ENCODE data around the gene NUDT4. TPM values are rescaled to one million over a fixed set of nuclear protein-coding genes. Genes with fewer than 3 reads are reported as not detected.
A peak's percentile ranks its signal among the peaks of the same experiment; 100 is the strongest.
"Not testable (repeated sequence)": the region's sequence is repeated elsewhere in the genome, so short reads cannot be mapped to it uniquely, and the experiment has no call there.

Gene NUDT4
- total RNA-seq, 1 donor from 2014 or later: 117 TPM

- peaks cover 0 to 4% of the 10 kb centered on the region in 2 donors for H3K4me1 ChIP-seq
- H3K27me3 ChIP-seq: no peaks in the 10 kb centered on the region
- DNase-seq (ENCODE audit: low spot score in 2 of 2): no peak
- no peak overlapping the region for H3K4me3 ChIP-seq
- no peak overlapping the region for H3K27ac ChIP-seq
- no peak for TF ChIP-seq CTCF (IDR thresholded peaks at IDR 0.05)
- H3K36me3 ChIP-seq: peaks cover 36 to 48% of the 10 kb centered on the region in 2 donors
- H3K9me3 ChIP-seq: no peaks in the 10 kb centered on the region
- intact Hi-C loops (cut with DNase I): loop anchor here (2.0 to 5.0 kb wide), 3 partner anchors 17 to 411 kb away; no protein-coding TSS in a partner anchor
Measured at GRCh38 chr12:93397412-93397811, 19.7 kb downstream of the NUDT4 start.

- DNase-seq (ENCODE audit: low spot score in 2 of 2); H3K27me3 ChIP-seq; H3K27ac ChIP-seq; H3K4me3 ChIP-seq; H3K9me3 ChIP-seq; H3K4me1 ChIP-seq: not testable (repeated sequence)
- peaks cover 38 to 64% of the 10 kb centered on the region in 2 donors for H3K36me3 ChIP-seq
- intact Hi-C loops (cut with DNase I): loop anchor here (5.0 kb wide), 1 partner anchor 52 kb away; no protein-coding TSS in a partner anchor
Measured at GRCh38 chr12:93399183-93399863, 21.6 kb downstream of the NUDT4 start.

- H3K4me1 ChIP-seq: peaks cover 0 to under 1% of the 10 kb centered on the region in 2 donors
- H3K9me3 ChIP-seq: no peaks in the 10 kb centered on the region
- no peak overlapping the region for H3K4me3 ChIP-seq
- intact Hi-C loops (cut with DNase I): no loop called here
- DNase-seq (ENCODE audit: low spot score in 2 of 2): no peak
- H3K27ac ChIP-seq: no peak overlapping the region
- H3K27me3 ChIP-seq: no peaks in the 10 kb centered on the region
- peaks cover 14 to 33% of the 10 kb centered on the region in 2 donors for H3K36me3 ChIP-seq
- TF ChIP-seq CTCF (IDR thresholded peaks at IDR 0.05): no peak
Measured at GRCh38 chr12:93402333-93403311, 24.9 kb downstream of the NUDT4 start.

- Histone ChIP-seq H3K9me3 (no peaks in the 10 kb centered on the region), H3K27me3 (no peaks in the 10 kb centered on the region), H3K36me3 (peaks cover 5 to 20% of the 10 kb centered on the region in 2 donors), H3K4me3 (no peak overlapping the region), H3K4me1 (peaks cover 0 to 2% of the 10 kb centered on the region in 2 donors), H3K27ac (peak overlapping the region in 1 of 2 donors; percentile 6)
- no peak for TF ChIP-seq CTCF (IDR thresholded peaks at IDR 0.05)
- no peak for DNase-seq (ENCODE audit: low spot score in 2 of 2)
- intact Hi-C loops (cut with DNase I): no loop called here
Measured at GRCh38 chr12:93403988-93404803, 26.5 kb downstream of the NUDT4 start.

GRCh38 chr12:93404961-93405849 is 27.5 kb downstream of the NUDT4 start:
- no peak for DNase-seq (ENCODE audit: low spot score in 2 of 2)
- H3K4me3 ChIP-seq: no peak overlapping the region
- H3K9me3 ChIP-seq: no peaks in the 10 kb centered on the region
- H3K4me1 ChIP-seq: peaks cover 0 to 4% of the 10 kb centered on the region in 2 donors
- peak overlapping the region in 1 of 2 donors; percentile 16 for H3K27ac ChIP-seq
- intact Hi-C loops (cut with DNase I): no loop called here
- H3K27me3 ChIP-seq: no peaks in the 10 kb centered on the region
- no peak for TF ChIP-seq CTCF (IDR thresholded peaks at IDR 0.05)
- peaks cover 5 to 26% of the 10 kb centered on the region in 2 donors for H3K36me3 ChIP-seq
